Measurements from ENCODE around the gene CYP39A1.

CYP39A1 gene

GRCh38 chr6:46511320-46511719, 141.3 kb downstream of the CYP39A1 start:
- no peaks in the 10 kb centered on the region for H3K27me3 ChIP-seq (ENCODE audit: insufficient read depth, low read depth)
- H3K4me3 ChIP-seq (IDR thresholded peaks at IDR 0.05; ENCODE audit: insufficient read depth, low read depth, low read length), result no peak overlapping the region
- no peak overlapping the region for H3K4me2 ChIP-seq
- no peaks in the 10 kb centered on the region for H3K79me2 ChIP-seq (ENCODE audit: insufficient read depth, low read depth)
- no peak for TF ChIP-seq CTCF (conservative IDR thresholded peaks at IDR 0.05; ENCODE audit: low read depth, low read length)
- no peaks in the 10 kb centered on the region for H3K4me1 ChIP-seq (ENCODE audit: low read depth, poor library complexity, severe bottlenecking)
- no peaks in the 10 kb centered on the region for H3K36me3 ChIP-seq (ENCODE audit: insufficient read depth)
- H4K20me1 ChIP-seq (ENCODE audit: insufficient read depth), result no peaks in the 10 kb centered on the region
- H2AFZ ChIP-seq (ENCODE audit: low read depth), result no peak overlapping the region
- H3K27ac ChIP-seq, result no peak overlapping the region
- no peak overlapping the region for H3K9ac ChIP-seq

GRCh38 chr6:46510651-46511050, 142.0 kb downstream of the CYP39A1 start:
- Histone ChIP-seq H3K27me3 (ENCODE audit: insufficient read depth, low read depth) (no peaks in the 10 kb centered on the region), H3K4me1 (ENCODE audit: low read depth, poor library complexity, severe bottlenecking) (no peaks in the 10 kb centered on the region), H3K27ac (no peak overlapping the region), H3K9ac (no peak overlapping the region), H3K4me2 (no peak overlapping the region), H4K20me1 (ENCODE audit: insufficient read depth) (no peaks in the 10 kb centered on the region), H3K4me3 (IDR thresholded peaks at IDR 0.05; ENCODE audit: insufficient read depth, low read depth, low read length) (no peak overlapping the region), H3K79me2 (ENCODE audit: insufficient read depth, low read depth) (no peaks in the 10 kb centered on the region), H3K36me3 (ENCODE audit: insufficient read depth) (no peaks in the 10 kb centered on the region), H2AFZ (ENCODE audit: low read depth) (no peak overlapping the region)
- no peak for TF ChIP-seq CTCF (conservative IDR thresholded peaks at IDR 0.05; ENCODE audit: low read depth, low read length)

GRCh38 chr6:46509981-46510510, 142.6 kb downstream of the CYP39A1 start:
- H3K27ac ChIP-seq, result no peak overlapping the region

GRCh38 chr6:46509063-46509462, 143.6 kb downstream of the CYP39A1 start:
- Histone ChIP-seq H3K79me2 (ENCODE audit: insufficient read depth, low read depth) (no peaks in the 10 kb centered on the region), H3K4me3 (IDR thresholded peaks at IDR 0.05; ENCODE audit: insufficient read depth, low read depth, low read length) (no peak overlapping the region), H2AFZ (ENCODE audit: low read depth) (no peak overlapping the region), H3K27me3 (ENCODE audit: insufficient read depth, low read depth) (no peaks in the 10 kb centered on the region), H3K27ac (no peak overlapping the region), H3K36me3 (ENCODE audit: insufficient read depth) (no peaks in the 10 kb centered on the region), H4K20me1 (ENCODE audit: insufficient read depth) (no peaks in the 10 kb centered on the region), H3K4me1 (ENCODE audit: low read depth, poor library complexity, severe bottlenecking) (no peaks in the 10 kb centered on the region), H3K9ac (no peak overlapping the region), H3K4me2 (no peak overlapping the region)
- TF ChIP-seq CTCF (conservative IDR thresholded peaks at IDR 0.05; ENCODE audit: low read depth, low read length), result no peak

More at GRCh38 chr6:46509981-46510510, 142.6 kb downstream of the CYP39A1 start:
- no peak overlapping the region for H2AFZ ChIP-seq (ENCODE audit: low read depth)
- no peaks in the 10 kb centered on the region for H3K36me3 ChIP-seq (ENCODE audit: insufficient read depth)
- H3K79me2 ChIP-seq (ENCODE audit: insufficient read depth, low read depth), result no peaks in the 10 kb centered on the region
- H3K4me3 ChIP-seq (IDR thresholded peaks at IDR 0.05; ENCODE audit: insufficient read depth, low read depth, low read length), result no peak overlapping the region
- no peak overlapping the region for H3K9ac ChIP-seq
- no peaks in the 10 kb centered on the region for H4K20me1 ChIP-seq (ENCODE audit: insufficient read depth)
- H3K4me1 ChIP-seq (ENCODE audit: low read depth, poor library complexity, severe bottlenecking), result no peaks in the 10 kb centered on the region
- no peak for TF ChIP-seq CTCF (conservative IDR thresholded peaks at IDR 0.05; ENCODE audit: low read depth, low read length)
- no peaks in the 10 kb centered on the region for H3K27me3 ChIP-seq (ENCODE audit: insufficient read depth, low read depth)
- no peak overlapping the region for H3K4me2 ChIP-seq

All from KMS-11 (cell line).